Testis (tissue), 3 donors: ENCODE results near the gene C1orf52. TPM values are rescaled to one million over a fixed set of nuclear protein-coding genes. Genes with fewer than 3 reads are reported as not detected.

ENCODE experiments used
- DNase-seq: peaks from one replicate; pipeline ENCODE4 v3.0.0-alpha.2; 2019
- H3K27ac ChIP-seq, 2 donors: fragments of 200-600 bp; sonication (generic); one replicate each; pipeline ENCODE4 v1.5.1; 2019
- H3K27me3 ChIP-seq: fragments of 200-600 bp; sonication (generic); one replicate; pipeline ENCODE4 v1.5.1; 2019
- H3K36me3 ChIP-seq: fragments of 200-600 bp; sonication (generic); one replicate; pipeline ENCODE4 v1.5.1; 2017; ENCODE audit warnings: low read depth; ENCODE audit errors: missing control alignments
- H3K4me1 ChIP-seq: fragments of 200-600 bp; sonication (generic); one replicate; pipeline ENCODE4 v1.5.1; 2019
- H3K4me3 ChIP-seq, 2 donors: fragments of 200-600 bp; sonication (generic); one replicate each; pipeline ENCODE4 v1.5.1; 2017 to 2019
- H3K9me3 ChIP-seq: fragments of 200-600 bp; sonication (generic); one replicate; pipeline ENCODE4 v1.5.1; 2017
- CTCF ChIP-seq, 3 experiments: fragments of 450-650 bp in 2 of 3; fragments of 200-600 bp in 1 of 3; sonication (generic) in 1 of 3; IDR thresholded peaks; one replicate each; pipeline ENCODE4 v1.5.1; 2016 to 2019; ENCODE audit warnings: antibody characterized with exemption in 3 of 3, mild to moderate bottlenecking in 2 of 3, moderate library complexity in 1 of 3
- POLR2A ChIP-seq: fragments of 450-650 bp; IDR thresholded peaks from one replicate; pipeline ENCODE4 v1.6.1; 2017; ENCODE audit warnings: antibody characterized with exemption, mild to moderate bottlenecking, moderate library complexity
- WGBS, 2 donors: methylation state at CpG; one replicate each; pipeline ENCODE4 v1.1.5; 2018; 5-methylcytosine and 5-hydroxymethylcytosine counted together
- intact Hi-C: fragments of 100-400 bp; cut with DNase I; formaldehyde crosslinking; loops from one replicate; pipeline ENCODE4 v1.15.1; 2023; ENCODE audit warnings: low total_unique reads
- polyA plus RNA-seq: library from polyadenylated mRNA; stranded (reverse); fragments of 350-450 nt; fragmentation: Illumina TruSeq; extraction: RNeasy Lipid Tissue Mini Kit (QIAGEN cat#74804); gene quantifications from one replicate; pipeline ENCODE4 v1.2.3, GENCODE V29; 2014; ENCODE audit warnings: low read depth, low replicate concordance; ENCODE audit not compliant: insufficient read depth
- total RNA-seq, 2 donors: library from RNA; depleted of rRNA; stranded (reverse); fragments of >200 nt; gene quantifications; one replicate each; pipeline ENCODE4 v1.2.3, GENCODE V29; 2016

The C1orf52 gene
- total and polyA plus RNA-seq, 3 donors from 2014 or later: 34.0 to 40.3 (median 37.9) TPM

- Histone ChIP-seq H3K4me1 (no peaks in the 10 kb centered on the region), H3K27ac (no peak overlapping the region), H3K4me3 (no peak overlapping the region), H3K36me3 (no peaks in the 10 kb centered on the region), H3K27me3 (no peaks in the 10 kb centered on the region), H3K9me3 (no peaks in the 10 kb centered on the region)
- TF ChIP-seq CTCF (IDR thresholded peaks at IDR 0.05): no peak
- no peak for TF ChIP-seq POLR2A
- DNase-seq: no peak
- intact Hi-C loops: no loop called here
- 93 to 94% methylated on average over 9 of the region's 9 CpGs for WGBS, 2 donors
These were observed 29.9 kb upstream of the C1orf52 start for GRCh38 chr1:85289207-85289847.

GRCh38 chr1:85284202-85284601 lies 24.7 kb upstream of the C1orf52 start:
- H3K36me3 ChIP-seq: no peaks in the 10 kb centered on the region
- DNase-seq: no peak
- no peak overlapping the region for H3K27ac ChIP-seq
- 100% methylated on average over 2 of the region's 2 CpGs; no CpG with 5 or more reads in 1 of the 2 donors for WGBS, 2 donors
- H3K4me3 ChIP-seq: no peak overlapping the region
- TF ChIP-seq POLR2A (no peak), CTCF (IDR thresholded peaks at IDR 0.05) (no peak)
- no peaks in the 10 kb centered on the region for H3K27me3 ChIP-seq
- H3K4me1 ChIP-seq: no peaks in the 10 kb centered on the region
- intact Hi-C loops: no loop called here
- no peaks in the 10 kb centered on the region for H3K9me3 ChIP-seq

- H3K27me3 ChIP-seq: no peaks in the 10 kb centered on the region
- TF ChIP-seq CTCF (IDR thresholded peaks at IDR 0.05): no peak
- TF ChIP-seq POLR2A: no peak
- no peak for DNase-seq
- 90 to 91% methylated on average over 5 to 11 of the region's 11 CpGs for WGBS, 2 donors
- H3K9me3 ChIP-seq: no peaks in the 10 kb centered on the region
- H3K4me1 ChIP-seq: no peaks in the 10 kb centered on the region
- H3K27ac ChIP-seq: no peak overlapping the region
- H3K36me3 ChIP-seq: no peaks in the 10 kb centered on the region
- intact Hi-C loops: no loop called here
- H3K4me3 ChIP-seq: no peak overlapping the region
These were observed 24.2 kb upstream of the C1orf52 start for GRCh38 chr1:85283475-85284199.

- H3K27me3 ChIP-seq: no peaks in the 10 kb centered on the region
- H3K36me3 ChIP-seq: no peaks in the 10 kb centered on the region
- no peak for DNase-seq
- H3K4me1 ChIP-seq: no peaks in the 10 kb centered on the region
- H3K4me3 ChIP-seq: no peak overlapping the region
- TF ChIP-seq POLR2A (no peak), CTCF (IDR thresholded peaks at IDR 0.05) (no peak)
- no peak overlapping the region for H3K27ac ChIP-seq
- no peaks in the 10 kb centered on the region for H3K9me3 ChIP-seq
- 90 to 94% methylated on average over 1 of the region's 1 CpG for WGBS, 2 donors
- intact Hi-C loops: no loop called here
These were observed 23.0 kb upstream of the C1orf52 start for GRCh38 chr1:85282424-85282823.

GRCh38 chr1:85280636-85281035 lies 21.2 kb upstream of the C1orf52 start:
- Histone ChIP-seq H3K27ac (no peak overlapping the region), H3K27me3 (no peaks in the 10 kb centered on the region), H3K36me3 (no peaks in the 10 kb centered on the region), H3K9me3 (no peaks in the 10 kb centered on the region), H3K4me1 (peaks cover 5% of the 10 kb centered on the region), H3K4me3 (no peak overlapping the region)
- DNase-seq: no peak
- intact Hi-C loops: no loop called here
- 61 to 79% methylated on average over 4 of the region's 4 CpGs for WGBS, 2 donors
- TF ChIP-seq CTCF (IDR thresholded peaks at IDR 0.05) (no peak), POLR2A (no peak)
